B cell (primary cell): ENCODE results near the gene ODC1. TPM values are rescaled to one million over a fixed set of nuclear protein-coding genes. Genes with fewer than 3 reads are reported as not detected.

Experiments used
- ATAC-seq: fragments of 200-7000 bp; cut with Tn5 transposase; one replicate; pipeline ENCODE4 v1.10.0; 2021; ENCODE audit warnings: low read depth, mild to moderate bottlenecking, moderate number of reproducible peaks, moderate library complexity
- CTCF ChIA-PET: fragments of 350-600 bp; sonication (Branson Sonifier 250); formaldehyde crosslinking; loops from one replicate; lab custom pipeline; 2021; ENCODE audit warnings: antibody characterized with exemption, inconsistent platforms; lab: Charles Lee
- POLR2A ChIA-PET: fragments of 350-600 bp; sonication (Branson Sonifier 250); formaldehyde crosslinking; loops from one replicate; lab custom pipeline; 2021; ENCODE audit warnings: antibody characterized with exemption; lab: Charles Lee
- DNase-seq: peaks from one replicate; pipeline ENCODE4 v3.0.0; 2013
- H2AFZ ChIP-seq: 2 replicates; pipeline ENCODE4 v1.6.1; 2012; ENCODE audit warnings: mild to moderate bottlenecking, low read depth, low read length; ENCODE audit not compliant: insufficient read depth, poor library complexity, severe bottlenecking
- H3K27ac ChIP-seq, 2 donors: 1 replicate in 1 of 2; 2 replicates in 1 of 2; pipeline ENCODE4 v1.5.1; 2012 to 2013; ENCODE audit warnings: low read length in 2 of 2, mild to moderate bottlenecking in 2 of 2, moderate library complexity in 1 of 2
- H3K27me3 ChIP-seq, 4 experiments: fragments of 200-600 bp in 1 of 4; sonication (generic) in 1 of 4; replicated peaks in 1 of 4; 1 replicate in 2 of 4; 2 replicates in 2 of 4; pipeline versions ENCODE4 v1.6.1 to v1.7.0; 2013 to 2016; ENCODE audit warnings: low read length in 3 of 4, mild to moderate bottlenecking in 2 of 4, mixed read lengths in 1 of 4, moderate library complexity in 1 of 4; ENCODE audit not compliant: insufficient read depth in 4 of 4, control insufficient read depth in 3 of 4; ENCODE audit errors: control extremely low read depth in 1 of 4
- H3K36me3 ChIP-seq, 2 experiments: replicated peaks in 1 of 2; 1 replicate in 1 of 2; 2 replicates in 1 of 2; pipeline versions ENCODE4 v1.6.1 to v1.7.1; 2013; ENCODE audit warnings: low read length in 1 of 2; ENCODE audit not compliant: insufficient read depth in 2 of 2, control insufficient read depth in 1 of 2; ENCODE audit errors: control extremely low read depth in 1 of 2, extremely low read depth in 1 of 2
- H3K4me1 ChIP-seq, 2 donors: fragments of 200-600 bp in 1 of 2; sonication (generic) in 1 of 2; 1 replicate in 1 of 2; 2 replicates in 1 of 2; pipeline versions ENCODE4 v1.5.1 to v1.6.1; 2013 to 2017; ENCODE audit warnings: low read length in 2 of 2; ENCODE audit not compliant: control insufficient read depth in 2 of 2, insufficient read depth in 2 of 2
- H3K4me2 ChIP-seq: replicated peaks from 2 replicates; pipeline ENCODE3; 2012; ENCODE audit warnings: mild to moderate bottlenecking, low read depth, low read length; ENCODE audit not compliant: poor library complexity, severe bottlenecking
- H3K4me3 ChIP-seq, 5 experiments: fragments of 200-600 bp in 1 of 5; sonication (generic) in 1 of 5; 1 replicate in 3 of 5; 2 replicates in 2 of 5; pipeline versions ENCODE4 v1.5.1 to v1.7.0; 2011 to 2016; ENCODE audit warnings: low read length in 4 of 5, mild to moderate bottlenecking in 4 of 5, low read depth in 2 of 5, control low read depth in 1 of 5, moderate library complexity in 1 of 5; ENCODE audit not compliant: insufficient read depth in 1 of 5; ENCODE audit errors: control extremely low read depth in 1 of 5, extremely low read depth in 1 of 5
- H3K79me2 ChIP-seq: fragments of 200-600 bp; sonication (generic); one replicate; pipeline ENCODE4 v1.6.0; 2016; ENCODE audit warnings: low read length; ENCODE audit not compliant: control insufficient read depth, insufficient read depth
- H3K9ac ChIP-seq: fragments of 200-600 bp; sonication (generic); 2 replicates; pipeline ENCODE4 v1.6.1; 2017; ENCODE audit warnings: mild to moderate bottlenecking, low read length, moderate library complexity
- H3K9me3 ChIP-seq, 3 donors: one replicate each; pipeline versions ENCODE4 v1.6.1 to v1.7.1; 2013; ENCODE audit warnings: low read length in 2 of 3; ENCODE audit not compliant: control insufficient read depth in 2 of 3, insufficient read depth in 1 of 3; ENCODE audit errors: control extremely low read depth in 1 of 3
- H4K20me1 ChIP-seq: 2 replicates; pipeline ENCODE4 v1.6.0; 2012; ENCODE audit warnings: mild to moderate bottlenecking, low read length; ENCODE audit not compliant: insufficient read depth, control insufficient read depth, poor library complexity, severe bottlenecking
- H3K27ac Mint-ChIP-seq: one replicate; pipeline ENCODE4 v1.8.0; 2021; ENCODE audit warnings: mixed read lengths
- H3K27me3 Mint-ChIP-seq: one replicate; pipeline ENCODE4 v1.8.0; 2021; ENCODE audit warnings: mixed read lengths
- H3K4me1 Mint-ChIP-seq: one replicate; pipeline ENCODE4 v1.8.0; 2021; ENCODE audit warnings: mixed read lengths
- H3K4me3 Mint-ChIP-seq: one replicate; pipeline ENCODE4 v1.8.0; 2021; ENCODE audit warnings: mixed read lengths
- H3K9me3 Mint-ChIP-seq: one replicate; pipeline ENCODE4 v1.8.0; 2022; ENCODE audit warnings: mixed read lengths; ENCODE audit not compliant: insufficient read depth
- CTCF ChIP-seq: fragments of 200-600 bp; IDR thresholded peaks from one replicate; pipeline ENCODE4 v1.8.0; 2022; ENCODE audit warnings: antibody characterized with exemption, mild to moderate bottlenecking
- EZH2 ChIP-seq: IDR thresholded peaks from 2 replicates; pipeline ENCODE4 v1.6.1; 2012; ENCODE audit warnings: borderline replicate concordance, low read depth, mild to moderate bottlenecking, moderate library complexity, low read length; ENCODE audit not compliant: insufficient read depth, poor library complexity, severe bottlenecking
- WGBS: methylation state at CpG from one replicate; pipeline ENCODE4 v1.1.5; 2013; ENCODE audit warnings: missing lambda C conversion rate; ENCODE audit not compliant: insufficient coverage; 5-methylcytosine and 5-hydroxymethylcytosine counted together
- intact Hi-C: fragments of 100-400 bp; cut with micrococcal nuclease; formaldehyde crosslinking; loops from one replicate; pipeline ENCODE4 v1.10.0; 2022
- polyA plus RNA-seq: library from polyadenylated mRNA; depleted of rRNA; stranded (reverse); fragments of >200 nt; gene quantifications from 2 replicates; pipeline ENCODE4 v1.2.3, GENCODE V29; 2012
- total RNA-seq, 2 donors: library from RNA; stranded (reverse); fragments of 120-200 nt in 1 of 2; gene quantifications; 1 replicate in 1 of 2; 2 replicates in 1 of 2; pipeline versions ENCODE4 v1.2.3 to v1.2.4, GENCODE V29; 2013 to 2022

The ODC1 gene
- total and polyA plus RNA-seq, 2 donors (not counting 1 experiment from before 2014, with no cell fraction given): 88.7 to 171 TPM

- peaks cover 0 to 5% (median 0%) of the 10 kb centered on the region in 3 donors for H3K9me3 ChIP-seq
- peaks cover 39 to 45% of the 10 kb centered on the region in 2 donors for H3K4me1 ChIP-seq
- no peaks in the 10 kb centered on the region for H3K9me3 Mint-ChIP-seq
- peak overlapping the region; percentile 94 to 97 for H3K27ac ChIP-seq
- H3K4me1 Mint-ChIP-seq: peaks cover 30% of the 10 kb centered on the region
- no peaks in the 10 kb centered on the region for H3K27me3 Mint-ChIP-seq
- H4K20me1 ChIP-seq: peaks cover 31% of the 10 kb centered on the region
- peaks cover 32% of the 10 kb centered on the region for H3K79me2 ChIP-seq
- H3K36me3 ChIP-seq: peaks cover under 1 to 5% of the 10 kb centered on the region in 2 experiments
- TF ChIP-seq CTCF (no peak), EZH2 (no peak)
- 94% methylated on average over 2 of the region's 5 CpGs for WGBS
- POLR2A ChIA-PET: interaction anchor here (0.7 kb wide), 2 partner anchors 41 to 149 kb away, joined by 5 read pairs; no protein-coding TSS in a partner anchor
- H3K9ac ChIP-seq: peak overlapping the region; percentile 61
- H3K4me3 ChIP-seq: peak overlapping the region in 3 of 5 experiments; percentile 56 to 68 (median 62)
- intact Hi-C loops: loop anchor here (1.0 to 10.0 kb wide), 8 partner anchors 72 to 1305 kb away; partner anchors contain the start of genes ADAM17, CPSF3, GRHL1 and ITGB1BP1
- H2AFZ ChIP-seq: peak overlapping the region; percentile 79
- H3K4me3 Mint-ChIP-seq: peak overlapping the region; percentile 64
- CTCF ChIA-PET: interaction anchor here (1.0 kb wide), 1 partner anchor 14 kb away, joined by 7 read pairs; no protein-coding TSS in a partner anchor
- DNase-seq: peak; percentile 29
- ATAC-seq: no peak
- peak overlapping the region; percentile 85 for H3K27ac Mint-ChIP-seq
- H3K27me3 ChIP-seq: no peaks in the 10 kb centered on the region
- peak overlapping the region; percentile 86 for H3K4me2 ChIP-seq
These were observed 1.3 kb upstream of the ODC1 start for GRCh38 chr2:10449486-10449831.
